Measurements from ENCODE around the gene CYP2W1. TPM values are rescaled to one million over a fixed set of nuclear protein-coding genes. Genes with fewer than 3 reads are reported as not detected.

Gene CYP2W1
- total and polyA plus RNA-seq, 8 donors: 6.2 to 16.9 (median 9.0) TPM; not detected in 2

GRCh38 chr7:985915-986741 is 3.1 kb downstream of the CYP2W1 start:
- H3K27ac ChIP-seq: no peak overlapping the region
- TF ChIP-seq CTCF (IDR thresholded peaks at IDR 0.05): no peak
- ATAC-seq: no peak
- H3K4me3 ChIP-seq: no peak overlapping the region
- H3K36me3 ChIP-seq: no peaks in the 10 kb centered on the region
- H3K4me1 ChIP-seq: no peaks in the 10 kb centered on the region
- DNase-seq: peak in 1 of 4 donors; percentile 59
- no peaks in the 10 kb centered on the region for H3K9me3 ChIP-seq
- H3K27me3 ChIP-seq: peaks cover 0 to 88% of the 10 kb centered on the region in 2 donors
- intact Hi-C loops (cut with DNase I): no loop called here

- Histone ChIP-seq H3K27ac (no peak overlapping the region), H3K9me3 (no peaks in the 10 kb centered on the region), H3K36me3 (no peaks in the 10 kb centered on the region), H3K4me3 (no peak overlapping the region), H3K27me3 (peaks cover 0 to 94% of the 10 kb centered on the region in 2 donors), H3K4me1 (no peaks in the 10 kb centered on the region)
- no peak for TF ChIP-seq CTCF (IDR thresholded peaks at IDR 0.05)
- intact Hi-C loops (cut with DNase I): no loop called here
- DNase-seq (peak in 1 of 4 donors; percentile 76), ATAC-seq (no peak)
Observed at GRCh38 chr7:986766-987751, 4.1 kb downstream of the CYP2W1 start.

GRCh38 chr7:987909-988308 is 4.9 kb downstream of the CYP2W1 start:
- Histone ChIP-seq H3K27ac (no peak overlapping the region), H3K9me3 (no peaks in the 10 kb centered on the region), H3K4me3 (no peak overlapping the region), H3K27me3 (peaks cover 0 to 93% of the 10 kb centered on the region in 2 donors), H3K4me1 (peaks cover 0 to 2% of the 10 kb centered on the region in 2 donors), H3K36me3 (no peaks in the 10 kb centered on the region)
- TF ChIP-seq CTCF (IDR thresholded peaks at IDR 0.05): no peak
- DNase-seq (no peak), ATAC-seq (no peak)
- intact Hi-C loops (cut with DNase I): no loop called here

GRCh38 chr7:988426-988911 is 5.5 kb downstream of the CYP2W1 start:
- Histone ChIP-seq H3K27ac (no peak overlapping the region), H3K36me3 (no peaks in the 10 kb centered on the region), H3K4me3 (no peak overlapping the region), H3K9me3 (no peaks in the 10 kb centered on the region), H3K4me1 (peaks cover 0 to 7% of the 10 kb centered on the region in 2 donors), H3K27me3 (peaks cover 0 to 88% of the 10 kb centered on the region in 2 donors)
- peak in 1 of 4 donors; percentile 76 for DNase-seq
- intact Hi-C loops (cut with DNase I): no loop called here
- no peak for ATAC-seq
- TF ChIP-seq CTCF (IDR thresholded peaks at IDR 0.05): no peak

Measured in left lung (tissue), 10 donors.